Urinary bladder (tissue), 4 donors: Measurements from ENCODE around the gene PARN. TPM values are rescaled to one million over a fixed set of nuclear protein-coding genes. Genes with fewer than 3 reads are reported as not detected.
"Not testable (repeated sequence)": the region's sequence is repeated elsewhere in the genome, so short reads cannot be mapped to it uniquely, and the experiment has no call there.

Experiments
- DNase-seq: peaks from one replicate; pipeline ENCODE4 v3.0.0-alpha.2; 2015; ENCODE audit errors: extremely low spot score
- H3K27ac ChIP-seq: one replicate; pipeline ENCODE4 v1.5.1; 2013; ENCODE audit warnings: low read depth, mild to moderate bottlenecking, moderate library complexity
- H3K36me3 ChIP-seq: one replicate; pipeline ENCODE4 v1.6.1; 2013; ENCODE audit warnings: mild to moderate bottlenecking, moderate library complexity; ENCODE audit not compliant: insufficient read depth
- H3K4me1 ChIP-seq: one replicate; pipeline ENCODE4 v1.6.1; 2013; ENCODE audit warnings: mild to moderate bottlenecking, moderate library complexity; ENCODE audit not compliant: insufficient read depth
- H3K4me3 ChIP-seq: one replicate; pipeline ENCODE4 v1.5.1; 2013; ENCODE audit warnings: low read depth, low read length
- WGBS: extraction: QIAGEN DNeasy Blood & Tissue Kit; methylation state at CpG from one replicate; pipeline ENCODE4 v1.1.7; 2013; 5-methylcytosine and 5-hydroxymethylcytosine counted together
- polyA plus RNA-seq: library from polyadenylated mRNA; stranded (reverse); fragments of 200-250 nt; gene quantifications from one replicate; pipeline ENCODE4 v1.2.3, GENCODE V29; 2013
- total RNA-seq: library from RNA; depleted of rRNA; stranded (reverse); fragments of >200 nt; gene quantifications from one replicate; pipeline ENCODE4 v1.2.3, GENCODE V29; 2014
- donor health status: healthy with polysubstance abuse.
- donor health status: healthy.

PARN gene
- total and polyA plus RNA-seq, 2 donors: 25.8 to 37.4 TPM

- no peak for DNase-seq
- Histone ChIP-seq H3K4me1 (no peaks in the 10 kb centered on the region), H3K4me3 (no peak overlapping the region), H3K36me3 (peaks cover 1% of the 10 kb centered on the region), H3K27ac (no peak overlapping the region)
- WGBS: 94% methylated on average over 4 of the region's 4 CpGs
These were observed 13.8 kb downstream of the PARN start for GRCh38 chr16:14616280-14616679.

DNA sequence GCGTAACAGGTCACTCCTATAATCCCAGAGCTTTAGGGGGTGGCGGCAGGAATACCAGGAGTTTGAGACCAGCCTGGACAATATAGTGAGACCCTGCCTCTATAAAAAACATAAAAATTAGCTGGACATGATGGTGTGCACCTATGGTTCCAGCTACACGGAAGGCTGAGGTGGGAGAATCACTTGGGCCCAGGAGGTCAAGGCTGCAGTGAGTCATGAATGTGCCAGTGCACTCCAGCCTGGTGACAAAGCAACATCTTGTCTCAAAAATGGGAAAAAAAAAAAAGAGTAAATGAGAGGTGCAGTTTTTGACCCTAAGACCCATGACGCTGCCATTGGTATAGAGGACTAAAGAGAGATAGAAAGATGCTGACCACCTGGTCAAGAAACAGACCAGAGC is 16.1 kb downstream of the PARN start:
- no peak overlapping the region for H3K27ac ChIP-seq
- 98% methylated on average over 4 of the region's 4 CpGs for WGBS
- no peak overlapping the region for H3K4me3 ChIP-seq
- no peaks in the 10 kb centered on the region for H3K4me1 ChIP-seq
- H3K36me3 ChIP-seq: no peaks in the 10 kb centered on the region
- DNase-seq: no peak

DNA sequence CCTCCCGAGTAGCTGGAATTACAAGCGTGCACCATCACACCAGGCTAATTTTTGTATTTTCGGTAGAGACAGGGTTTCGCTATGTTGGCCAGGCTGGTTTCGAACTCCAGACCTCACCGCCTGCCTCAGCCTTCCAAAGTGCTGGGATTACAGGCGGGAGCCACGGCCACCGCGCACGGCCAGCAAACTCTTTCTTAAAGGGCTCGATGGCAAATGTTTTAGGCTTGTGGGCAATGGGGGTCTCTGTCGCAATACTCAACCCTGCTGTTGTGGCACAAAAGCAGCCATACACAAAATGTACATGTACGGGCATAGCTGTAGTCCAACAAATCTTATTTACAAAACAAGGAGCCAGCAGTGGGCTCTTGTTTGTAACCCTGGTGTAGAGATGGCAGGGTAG is 18.4 kb downstream of the PARN start:
- no peaks in the 10 kb centered on the region for H3K4me1 ChIP-seq
- no peak overlapping the region for H3K27ac ChIP-seq
- 97% methylated on average over 14 of the region's 14 CpGs for WGBS
- no peak overlapping the region for H3K4me3 ChIP-seq
- no peak for DNase-seq
- peaks cover 4% of the 10 kb centered on the region for H3K36me3 ChIP-seq

GRCh38 chr16:14609716-14610115 is 20.3 kb downstream of the PARN start:
- Histone ChIP-seq H3K4me1 (no peaks in the 10 kb centered on the region), H3K27ac (no peak overlapping the region), H3K4me3 (no peak overlapping the region), H3K36me3 (peaks cover 4% of the 10 kb centered on the region)
- 96% methylated on average over 6 of the region's 6 CpGs for WGBS
- no peak for DNase-seq

- DNase-seq: no peak
- H3K27ac ChIP-seq: no peak overlapping the region
These were observed 21.5 kb downstream of the PARN start for GRCh38 chr16:14608604-14609003.

DNA sequence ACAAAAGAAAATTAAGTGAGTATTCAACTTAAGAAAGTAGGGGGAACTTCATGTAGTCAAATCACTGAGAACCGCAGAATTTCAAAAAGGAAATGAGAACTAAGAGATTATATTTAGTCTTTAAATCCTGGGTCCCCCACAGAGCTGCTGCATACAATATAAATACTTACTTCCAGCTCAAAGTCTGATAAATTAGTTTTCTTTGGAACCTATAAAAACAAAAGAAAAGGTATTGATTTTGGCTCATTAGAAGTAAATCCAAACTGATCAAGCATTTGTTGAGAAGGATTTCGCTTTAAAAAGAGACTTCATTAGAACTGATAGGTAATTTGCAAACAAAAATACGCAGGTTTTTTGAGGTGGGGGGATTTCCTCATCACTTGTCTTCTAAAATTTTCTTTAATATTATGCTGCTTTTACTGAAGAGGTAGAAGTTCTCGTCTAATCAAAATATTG is 21.9 kb downstream of the PARN start:
- 94% methylated on average over 4 of the region's 4 CpGs for WGBS
- DNase-seq: no peak

More at GRCh38 chr16:14608604-14609003, 21.5 kb downstream of the PARN start:
- Histone ChIP-seq H3K4me1 (no peaks in the 10 kb centered on the region), H3K36me3 (peaks cover 5% of the 10 kb centered on the region), H3K4me3 (no peak overlapping the region)
- 92% methylated on average over 6 of the region's 6 CpGs for WGBS

DNA sequence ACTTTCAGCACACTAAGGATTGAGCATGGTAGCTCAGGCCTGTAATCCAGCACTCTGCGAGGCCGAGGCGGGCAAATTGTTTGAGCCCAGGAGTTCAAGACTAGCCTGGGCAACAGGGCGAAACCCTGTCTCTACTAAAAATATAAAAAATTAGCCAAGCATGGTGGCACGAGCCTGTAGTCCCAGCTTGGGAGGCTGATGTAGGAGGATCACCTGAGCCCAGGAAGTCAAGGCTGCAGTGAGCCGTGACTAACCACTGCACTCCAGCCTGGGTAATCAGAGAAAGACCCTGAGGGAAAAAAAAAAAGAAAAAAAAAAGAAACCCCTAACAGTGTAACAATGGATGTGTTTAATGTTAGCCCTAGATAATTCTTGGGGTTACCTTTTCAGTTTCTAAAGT is 24.0 kb downstream of the PARN start:
- 89% methylated on average over 6 of the region's 6 CpGs for WGBS
- no peaks in the 10 kb centered on the region for H3K4me1 ChIP-seq
- H3K36me3 ChIP-seq: peaks cover 5% of the 10 kb centered on the region
- no peak overlapping the region for H3K27ac ChIP-seq
- no peak for DNase-seq
- H3K4me3 ChIP-seq: no peak overlapping the region

More for the DNA sequence above, 21.9 kb downstream of the PARN start:
- Histone ChIP-seq H3K4me3 (no peak overlapping the region), H3K4me1 (no peaks in the 10 kb centered on the region), H3K36me3 (peaks cover 5% of the 10 kb centered on the region), H3K27ac (no peak overlapping the region)

DNA sequence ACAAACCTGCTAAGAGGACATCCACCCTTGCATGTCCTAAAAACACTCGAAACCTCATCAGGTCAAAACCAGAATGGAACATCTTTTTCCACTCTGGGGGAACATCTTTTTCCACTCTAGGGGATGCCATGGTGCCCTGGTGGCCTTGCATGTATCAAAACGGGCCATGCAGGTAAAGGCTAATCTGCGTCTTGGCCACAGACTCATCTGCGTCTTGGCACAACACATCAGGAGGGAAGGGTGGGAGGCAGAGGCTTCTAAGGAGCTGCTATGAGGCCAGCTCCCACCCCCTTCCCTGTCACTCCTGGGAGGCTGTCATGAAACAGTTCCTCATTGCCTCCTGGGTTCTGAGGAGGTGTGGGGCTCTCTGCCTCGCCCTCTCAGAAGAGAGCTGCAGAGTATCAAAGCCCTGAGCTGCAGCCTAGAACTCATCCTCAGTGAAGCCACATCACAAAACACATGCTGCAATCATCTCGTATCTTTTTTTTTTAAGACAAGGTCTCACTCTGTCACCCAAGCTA is 27.6 kb downstream of the PARN start:
- Histone ChIP-seq H3K27ac (no peak overlapping the region), H3K36me3 (peaks cover 6% of the 10 kb centered on the region), H3K4me1 (no peaks in the 10 kb centered on the region), H3K4me3 (no peak overlapping the region)
- DNase-seq: no peak
- 91% methylated on average over 6 of the region's 6 CpGs for whole genome bisulfite sequencing

- no peaks in the 10 kb centered on the region for H3K4me1 ChIP-seq
These were observed 29.9 kb downstream of the PARN start for GRCh38 chr16:14600164-14600563.

GRCh38 chr16:14586637-14587305 is 43.3 kb downstream of the PARN start:
- no peaks in the 10 kb centered on the region for H3K4me1 ChIP-seq
- WGBS: 73% methylated on average over 3 of the region's 3 CpGs
- H3K4me3 ChIP-seq: no peak overlapping the region
- H3K36me3 ChIP-seq: peaks cover 3% of the 10 kb centered on the region
- H3K27ac ChIP-seq: no peak overlapping the region
- DNase-seq: no peak

More at GRCh38 chr16:14600164-14600563, 29.9 kb downstream of the PARN start:
- H3K36me3 ChIP-seq: peaks cover 5% of the 10 kb centered on the region
- WGBS: 62% methylated on average over 2 of the region's 2 CpGs
- H3K4me3 ChIP-seq: no peak overlapping the region
- no peak for DNase-seq
- no peak overlapping the region for H3K27ac ChIP-seq

- Histone ChIP-seq H3K27ac (no peak overlapping the region), H3K4me1 (no peaks in the 10 kb centered on the region), H3K4me3 (no peak overlapping the region), H3K36me3 (peaks cover 3% of the 10 kb centered on the region)
- 91% methylated on average over 3 of the region's 3 CpGs for WGBS
- DNase-seq: no peak
These were observed 44.8 kb downstream of the PARN start for GRCh38 chr16:14585287-14585686.

DNA sequence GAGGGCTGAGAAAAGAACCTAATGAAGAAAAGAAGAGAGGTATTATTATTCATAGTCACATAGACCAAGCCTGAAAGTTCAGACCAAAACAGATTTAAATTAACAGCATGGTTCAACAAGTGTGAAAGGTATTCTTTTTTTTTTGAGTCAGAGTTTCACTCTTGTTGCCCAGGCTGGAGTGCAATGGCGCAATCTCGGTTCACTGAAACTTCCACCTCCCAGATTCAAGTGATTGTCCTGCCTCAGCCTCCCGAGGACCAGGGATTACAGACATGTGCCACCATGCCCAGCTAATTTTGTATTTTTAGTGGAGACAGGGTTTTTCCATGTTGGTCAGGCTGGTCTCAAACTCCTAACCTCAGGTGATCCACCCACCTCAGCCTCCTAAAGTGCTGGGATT is 49.1 kb downstream of the PARN start:
- H3K36me3 ChIP-seq, H3K4me1 ChIP-seq: not testable (repeated sequence)

DNA sequence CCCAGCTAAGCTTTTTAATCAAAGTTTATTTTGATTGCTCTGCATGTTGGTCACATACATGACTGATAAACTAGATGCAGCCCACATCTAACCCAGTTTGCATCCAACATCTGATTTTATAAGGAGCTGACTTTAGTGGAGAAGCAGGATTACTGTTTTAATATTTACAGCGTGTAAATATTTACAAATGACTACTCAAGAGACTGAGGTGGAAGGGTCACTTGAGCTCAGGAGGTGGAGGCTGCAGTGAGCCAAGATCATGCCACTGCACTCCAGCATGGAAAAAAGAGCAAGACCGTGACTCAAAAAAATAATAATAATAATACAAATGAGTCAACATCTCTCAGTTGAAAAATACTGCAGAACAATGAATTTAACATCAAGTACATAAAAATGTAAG is 50.8 kb downstream of the PARN start:
- H3K4me3 ChIP-seq: no peak overlapping the region
- 78% methylated on average over 2 of the region's 2 CpGs for WGBS
- H3K4me1 ChIP-seq: no peaks in the 10 kb centered on the region
- no peak for DNase-seq
- no peak overlapping the region for H3K27ac ChIP-seq
- H3K36me3 ChIP-seq: peaks cover 4% of the 10 kb centered on the region

More for the DNA sequence above, 49.1 kb downstream of the PARN start:
- H3K27ac ChIP-seq, DNase-seq, H3K4me3 ChIP-seq: not testable (repeated sequence)
- 96% methylated on average over 3 of the region's 3 CpGs for WGBS

DNA sequence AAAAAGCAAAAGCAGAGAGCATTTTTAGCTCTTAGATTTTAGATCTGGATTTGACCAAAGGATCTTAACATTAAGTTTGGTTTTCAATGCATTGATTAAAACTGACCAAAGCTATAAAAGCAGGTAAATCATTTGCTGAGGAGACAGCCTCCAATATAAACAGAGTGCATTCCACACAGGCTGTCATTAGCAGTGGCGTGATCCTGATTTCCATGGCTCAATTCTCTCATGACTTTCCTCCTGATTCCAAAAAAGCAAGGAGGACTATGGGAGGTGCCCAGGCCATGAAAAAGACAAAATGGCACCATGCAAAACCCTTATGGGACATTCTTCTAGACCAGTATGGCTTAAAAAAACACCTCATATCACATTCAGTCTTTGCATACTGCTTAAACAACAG is 53.5 kb downstream of the PARN start:
- Histone ChIP-seq H3K4me3 (no peak overlapping the region), H3K27ac (no peak overlapping the region), H3K36me3 (peaks cover 4% of the 10 kb centered on the region), H3K4me1 (no peaks in the 10 kb centered on the region)
- 95% methylated on average over 1 of the region's 1 CpG for WGBS
- DNase-seq: no peak
